GM12874 (cell line): ENCODE results near the gene TLCD3B.

Source experiments
- TF ChIP-seq, protein P1 (sequence below): IDR thresholded peaks from 2 replicates; pipeline ENCODE4 v1.5.1; 2011; ENCODE audit warnings: low read depth, mild to moderate bottlenecking, control low read depth, low read length, moderate library complexity; ENCODE audit not compliant: insufficient read depth

TLCD3B gene

GRCh38 chr16:30030841-30031413, at the start of gene TLCD3B:
TSS of gene TLCD3B (minus strand) at chr16:30031271. CDS start at chr16:30030527, 744 bp downstream.
- TF ChIP-seq, protein P1, sequence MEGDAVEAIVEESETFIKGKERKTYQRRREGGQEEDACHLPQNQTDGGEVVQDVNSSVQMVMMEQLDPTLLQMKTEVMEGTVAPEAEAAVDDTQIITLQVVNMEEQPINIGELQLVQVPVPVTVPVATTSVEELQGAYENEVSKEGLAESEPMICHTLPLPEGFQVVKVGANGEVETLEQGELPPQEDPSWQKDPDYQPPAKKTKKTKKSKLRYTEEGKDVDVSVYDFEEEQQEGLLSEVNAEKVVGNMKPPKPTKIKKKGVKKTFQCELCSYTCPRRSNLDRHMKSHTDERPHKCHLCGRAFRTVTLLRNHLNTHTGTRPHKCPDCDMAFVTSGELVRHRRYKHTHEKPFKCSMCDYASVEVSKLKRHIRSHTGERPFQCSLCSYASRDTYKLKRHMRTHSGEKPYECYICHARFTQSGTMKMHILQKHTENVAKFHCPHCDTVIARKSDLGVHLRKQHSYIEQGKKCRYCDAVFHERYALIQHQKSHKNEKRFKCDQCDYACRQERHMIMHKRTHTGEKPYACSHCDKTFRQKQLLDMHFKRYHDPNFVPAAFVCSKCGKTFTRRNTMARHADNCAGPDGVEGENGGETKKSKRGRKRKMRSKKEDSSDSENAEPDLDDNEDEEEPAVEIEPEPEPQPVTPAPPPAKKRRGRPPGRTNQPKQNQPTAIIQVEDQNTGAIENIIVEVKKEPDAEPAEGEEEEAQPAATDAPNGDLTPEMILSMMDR: no peak

DNA sequence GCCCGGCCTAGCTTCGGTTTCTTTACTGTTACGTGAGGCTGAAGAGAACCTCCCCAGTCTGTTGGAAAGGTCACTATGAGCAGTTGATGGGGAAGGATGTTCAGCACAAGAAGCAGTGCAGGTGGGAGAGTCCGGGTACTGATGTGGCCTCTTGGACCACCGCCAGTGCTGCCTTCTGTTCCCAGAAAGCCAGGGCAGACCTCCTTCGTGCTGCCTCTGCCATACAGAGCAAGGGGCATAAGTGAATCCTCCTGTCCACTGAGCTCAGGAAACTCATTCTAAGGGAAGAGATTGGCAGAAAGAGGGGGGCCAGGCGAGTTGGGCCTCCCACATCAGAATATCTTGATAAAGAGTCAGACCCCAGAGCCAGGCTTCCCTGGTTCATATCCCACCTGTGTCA, 48.4 kb upstream of the TLCD3B start:
- TF ChIP-seq, protein P1: no peak

GRCh38 chr16:30078744-30079143, 47.7 kb upstream of the TLCD3B start:
- TF ChIP-seq, protein P1: no peak

GRCh38 chr16:30077656-30078055, 46.6 kb upstream of the TLCD3B start:
- TF ChIP-seq, protein P1: no peak

DNA sequence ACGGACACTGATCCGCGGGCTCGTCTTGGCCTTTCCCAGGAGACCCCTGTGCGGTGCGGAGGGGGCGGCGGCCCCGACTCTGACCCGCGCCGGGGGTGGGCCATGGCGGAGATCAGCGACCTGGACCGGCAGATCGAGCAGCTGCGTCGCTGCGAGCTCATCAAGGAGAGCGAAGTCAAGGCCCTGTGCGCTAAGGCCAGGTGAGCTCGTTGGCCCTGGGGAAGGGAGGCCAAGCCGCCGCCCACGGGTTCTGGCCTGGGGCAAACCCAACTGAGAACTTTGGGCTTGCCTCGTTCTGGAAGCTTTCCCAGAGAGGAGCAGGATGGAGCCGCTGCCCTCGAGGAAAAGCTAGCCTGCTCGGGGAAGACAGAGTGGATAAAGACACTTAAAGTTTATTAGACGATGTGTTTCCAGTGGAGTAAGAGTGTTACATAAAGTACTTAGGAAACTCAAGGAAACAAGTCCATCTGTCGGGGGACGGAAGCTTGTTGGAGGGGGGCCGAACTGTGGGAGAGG, 45.3 kb upstream of the TLCD3B start:
- TF ChIP-seq, protein P1: no peak

DNA sequence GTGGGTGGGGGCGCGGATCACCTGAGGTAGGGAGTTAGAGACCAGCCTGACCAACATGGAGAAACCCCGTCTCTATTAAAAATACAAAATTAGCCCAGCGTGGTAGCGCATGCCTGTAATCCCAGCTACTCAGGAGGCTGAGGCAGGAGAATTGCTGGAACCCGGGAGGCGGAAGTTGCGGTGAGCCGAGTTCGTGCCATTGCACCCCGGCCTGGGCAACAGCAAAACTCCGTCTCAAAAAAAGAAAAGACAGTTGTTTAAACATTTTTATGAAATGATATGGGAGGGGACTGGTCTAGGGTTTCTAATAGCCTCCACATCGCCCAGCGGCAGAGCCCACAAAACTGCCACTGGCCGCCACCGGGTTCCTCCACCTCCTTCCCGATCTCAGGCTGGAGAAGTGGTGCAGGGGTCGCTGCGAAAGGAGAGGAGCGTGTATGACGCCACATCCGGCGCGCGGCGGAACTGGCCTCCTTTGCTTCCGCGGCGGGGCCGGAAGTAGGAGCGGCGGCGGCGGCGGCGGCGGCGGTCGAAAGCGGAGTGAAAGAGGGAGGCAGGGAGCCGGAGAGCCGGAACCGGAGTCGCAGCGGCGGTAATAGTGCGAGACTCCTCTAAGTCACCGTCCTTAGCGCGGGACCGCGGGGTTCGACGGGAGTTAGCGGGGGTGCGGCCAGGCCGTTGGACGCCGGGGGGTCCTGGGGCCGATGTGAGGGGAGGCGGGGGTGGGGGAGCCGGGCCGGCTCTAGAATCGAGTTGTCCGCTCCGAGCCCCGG, 44.6 kb upstream of the TLCD3B start, which contains the start of gene PPP4C:
TSS of gene PPP4C (plus strand) at position 492 of the 773 bp plus-strand sequence. CDS start 384 bp downstream, outside the sequence.
- TF ChIP-seq, protein P1: no peak

GRCh38 chr16:30070490-30070889, 39.4 kb upstream of the TLCD3B start:
- TF ChIP-seq, protein P1: no peak
